Fibroblast of villous mesenchyme (primary cell): ENCODE results near the gene AMFR. TPM values are rescaled to one million over a fixed set of nuclear protein-coding genes. Genes with fewer than 3 reads are reported as not detected.

ENCODE experiments used
- DNase-seq: peaks from one replicate; pipeline ENCODE4 v3.0.0-alpha.2; 2010; ENCODE audit warnings: low read depth
- H3K4me3 ChIP-seq: 2 replicates; pipeline ENCODE4 v1.5.1; 2011; ENCODE audit warnings: low read depth, mild to moderate bottlenecking, low read length
- total RNA-seq: library from RNA; depleted of rRNA; stranded (reverse); fragments of >200 nt; gene quantifications from 2 replicates; pipeline ENCODE4 v1.2.3, GENCODE V29; 2012
- TF ChIP-seq, protein P1 (sequence below): IDR thresholded peaks from 2 replicates; pipeline ENCODE4 v1.5.1; 2012; ENCODE audit warnings: low read depth, mild to moderate bottlenecking, low read length; ENCODE audit not compliant: insufficient read depth

Gene AMFR
- total RNA-seq, 1 donor, result 302 TPM

DNA sequence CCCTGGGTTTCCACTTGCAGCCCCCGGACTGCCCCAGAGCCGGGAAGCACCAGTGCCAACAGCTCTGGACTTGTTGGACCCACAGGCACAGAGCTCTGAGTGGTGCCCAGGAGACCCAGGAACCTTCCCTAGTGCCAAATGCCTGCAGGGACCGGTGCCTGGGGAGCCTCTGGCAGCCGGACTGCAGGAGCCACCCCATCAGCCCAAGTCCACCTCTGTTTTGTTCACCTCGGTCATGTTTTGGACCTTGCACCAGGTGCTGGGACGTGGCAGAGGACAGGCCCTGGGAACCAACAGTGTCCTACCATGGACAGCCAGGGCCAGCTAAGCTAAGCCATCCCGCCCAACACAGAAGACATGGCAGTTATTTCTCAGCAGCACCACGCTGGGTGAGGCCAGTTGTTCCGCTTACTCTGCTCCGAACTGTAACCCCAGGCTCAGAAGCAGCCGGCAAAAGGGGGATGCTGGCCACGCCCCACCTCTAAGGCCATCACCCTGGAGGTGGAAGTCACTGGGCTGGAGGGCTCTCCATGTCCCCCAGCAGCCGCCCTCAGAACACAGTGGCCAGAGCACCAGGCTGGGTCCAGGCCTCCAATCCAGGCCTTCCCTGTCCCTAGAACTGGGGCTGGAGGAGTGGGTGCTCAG, 79.8 kb downstream of the AMFR start:
- TF ChIP-seq, protein P1, sequence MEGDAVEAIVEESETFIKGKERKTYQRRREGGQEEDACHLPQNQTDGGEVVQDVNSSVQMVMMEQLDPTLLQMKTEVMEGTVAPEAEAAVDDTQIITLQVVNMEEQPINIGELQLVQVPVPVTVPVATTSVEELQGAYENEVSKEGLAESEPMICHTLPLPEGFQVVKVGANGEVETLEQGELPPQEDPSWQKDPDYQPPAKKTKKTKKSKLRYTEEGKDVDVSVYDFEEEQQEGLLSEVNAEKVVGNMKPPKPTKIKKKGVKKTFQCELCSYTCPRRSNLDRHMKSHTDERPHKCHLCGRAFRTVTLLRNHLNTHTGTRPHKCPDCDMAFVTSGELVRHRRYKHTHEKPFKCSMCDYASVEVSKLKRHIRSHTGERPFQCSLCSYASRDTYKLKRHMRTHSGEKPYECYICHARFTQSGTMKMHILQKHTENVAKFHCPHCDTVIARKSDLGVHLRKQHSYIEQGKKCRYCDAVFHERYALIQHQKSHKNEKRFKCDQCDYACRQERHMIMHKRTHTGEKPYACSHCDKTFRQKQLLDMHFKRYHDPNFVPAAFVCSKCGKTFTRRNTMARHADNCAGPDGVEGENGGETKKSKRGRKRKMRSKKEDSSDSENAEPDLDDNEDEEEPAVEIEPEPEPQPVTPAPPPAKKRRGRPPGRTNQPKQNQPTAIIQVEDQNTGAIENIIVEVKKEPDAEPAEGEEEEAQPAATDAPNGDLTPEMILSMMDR, result no peak
- no peak overlapping the region for H3K4me3 ChIP-seq
- DNase-seq, result no peak

DNA sequence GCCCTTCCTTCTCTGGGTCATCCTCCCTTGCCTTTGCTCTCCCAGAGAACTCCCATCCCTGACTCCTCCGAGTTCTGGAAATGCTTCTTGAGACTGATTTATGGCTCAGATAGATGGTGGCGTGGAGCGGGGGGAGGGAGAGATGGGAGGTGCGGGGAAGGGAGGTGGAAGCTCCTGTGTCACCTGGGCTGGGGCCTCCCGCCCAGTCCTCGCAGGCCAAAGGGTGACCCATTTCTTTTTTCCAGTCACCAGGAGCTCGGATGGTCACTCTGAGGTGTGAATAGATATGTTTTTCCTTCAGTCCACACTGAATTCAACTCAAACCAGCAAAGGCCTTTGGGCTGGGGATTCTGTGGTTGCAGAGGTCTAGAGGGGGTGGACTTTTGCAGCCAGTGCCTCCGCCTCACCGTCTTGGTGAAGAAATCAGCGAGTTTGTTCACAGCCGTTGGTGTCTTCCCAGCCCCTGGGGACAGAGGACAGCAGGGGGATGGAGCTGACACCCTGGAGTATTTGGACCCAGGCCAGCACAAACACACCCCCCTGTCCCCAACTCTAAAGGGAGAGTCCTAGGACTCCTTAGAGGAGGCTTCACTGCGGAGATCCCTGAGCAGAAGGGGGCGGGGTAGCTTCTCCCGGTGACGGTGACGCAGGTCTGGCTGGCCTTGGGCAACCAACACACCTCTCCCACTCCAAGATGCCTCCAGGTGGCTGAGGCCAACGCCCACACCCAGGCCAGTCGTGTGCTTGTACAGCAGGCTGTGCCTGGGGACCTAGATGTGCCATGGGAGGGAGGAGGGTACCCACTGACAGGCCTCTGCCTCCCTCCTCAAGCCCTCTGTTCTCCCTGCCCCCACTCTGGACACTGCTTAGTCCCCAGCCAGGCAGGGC, 80.6 kb downstream of the AMFR start:
- TF ChIP-seq, protein P1, result no peak
- DNase-seq, result no peak
- H3K4me3 ChIP-seq, result no peak overlapping the region

GRCh38 chr16:56343661-56344517, 81.5 kb downstream of the AMFR start:
- no peak for DNase-seq
- no peak overlapping the region for H3K4me3 ChIP-seq
- TF ChIP-seq, protein P1, result no peak

GRCh38 chr16:56341656-56342399, 83.5 kb downstream of the AMFR start:
- no peak for DNase-seq
- H3K4me3 ChIP-seq, result no peak overlapping the region
- TF ChIP-seq, protein P1, result no peak

GRCh38 chr16:56340864-56341365, 84.4 kb downstream of the AMFR start:
- no peak for DNase-seq
- no peak overlapping the region for H3K4me3 ChIP-seq
- TF ChIP-seq, protein P1, result no peak

DNA sequence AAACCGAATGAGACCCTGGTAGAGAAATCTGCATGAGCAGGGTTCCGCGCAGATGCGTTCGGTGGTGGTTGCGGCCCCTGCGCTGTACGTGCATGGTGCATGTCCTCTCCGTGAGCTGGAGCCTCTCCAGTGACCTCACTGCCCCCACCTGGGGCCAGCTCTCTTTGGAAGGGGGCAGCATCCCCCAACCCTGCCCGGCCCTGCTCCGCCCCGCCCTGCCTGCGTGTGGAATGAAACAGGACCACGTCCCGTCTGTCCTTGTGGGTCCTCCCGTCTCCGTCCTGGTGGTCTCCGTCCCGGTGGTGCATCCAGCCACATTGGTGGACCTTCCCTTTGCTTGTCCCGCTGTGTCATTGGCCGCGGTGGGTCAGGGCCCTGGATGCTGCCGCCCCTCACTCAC, 84.9 kb downstream of the AMFR start:
- DNase-seq, result no peak
- TF ChIP-seq, protein P1, result no peak
- no peak overlapping the region for H3K4me3 ChIP-seq
